ENCODE measurements around the gene GRPEL2.

The GRPEL2 gene
- total RNA-seq = 5.7 to 20.5 (median 10.8) reads per million in 18 experiments

GRCh38 chr5:149345147-149345891 lies at the start of gene GRPEL2:
TSS of gene GRPEL2 (plus strand) at chr5:149345499. CDS start at chr5:149345540, 41 bp downstream.
- peak; percentile 99 for DNase-seq

- DNase-seq = no peak
Measured at GRCh38 chr5:149297340-149298025, 47.8 kb upstream of the GRPEL2 start.

- DNase-seq = no peak
Measured at GRCh38 chr5:149298163-149298562, 47.1 kb upstream of the GRPEL2 start.

- DNase-seq = no peak
Measured at GRCh38 chr5:149298842-149299404, 46.4 kb upstream of the GRPEL2 start.

GRCh38 chr5:149299451-149300054 lies 45.7 kb upstream of the GRPEL2 start:
- DNase-seq = peak in 1 of 2 donors; percentile 7

GRCh38 chr5:149300441-149300840 lies 44.9 kb upstream of the GRPEL2 start:
- no peak for DNase-seq

- DNase-seq = no peak
Measured at GRCh38 chr5:149301049-149301743, 44.1 kb upstream of the GRPEL2 start.

GRCh38 chr5:149301744-149302380 lies 43.4 kb upstream of the GRPEL2 start:
- DNase-seq = no peak

- DNase-seq = peak in 1 of 2 donors; percentile 22
Measured at GRCh38 chr5:149302641-149303040, 42.7 kb upstream of the GRPEL2 start.

GRCh38 chr5:149303210-149303609 lies 42.1 kb upstream of the GRPEL2 start:
- DNase-seq = no peak

- DNase-seq = no peak
Measured at GRCh38 chr5:149304195-149305078, 40.9 kb upstream of the GRPEL2 start.

GRCh38 chr5:149309354-149309753 lies 35.9 kb upstream of the GRPEL2 start:
- no peak for DNase-seq

- no peak for DNase-seq
Measured at GRCh38 chr5:149310488-149310887, 34.8 kb upstream of the GRPEL2 start.

GRCh38 chr5:149310947-149311658 lies 34.2 kb upstream of the GRPEL2 start:
- no peak for DNase-seq

- no peak for DNase-seq
Measured at GRCh38 chr5:149313151-149313841, 32.0 kb upstream of the GRPEL2 start.

- no peak for DNase-seq
Measured at GRCh38 chr5:149314571-149315111, 30.7 kb upstream of the GRPEL2 start.

- no peak for DNase-seq
Measured at GRCh38 chr5:149315753-149316152, 29.5 kb upstream of the GRPEL2 start.

- DNase-seq = peak; percentile 40 to 62
Measured at GRCh38 chr5:149317281-149318048, 27.8 kb upstream of the GRPEL2 start.

GRCh38 chr5:149319174-149319573 lies 26.1 kb upstream of the GRPEL2 start:
- no peak for DNase-seq

All from inflammatory macrophage (primary cell).